Nephron progenitor cell (in vitro differentiated cells): ENCODE results near the gene XPOT.

Source experiments
- DNase-seq: peaks from one replicate; pipeline ENCODE4 v3.0.0; 2021
- H3K27ac Mint-ChIP-seq: 2 replicates; pipeline ENCODE4 v1.8.0; 2021; ENCODE audit warnings: mild to moderate bottlenecking, moderate library complexity, mixed read lengths
- H3K27me3 Mint-ChIP-seq: 2 replicates; pipeline ENCODE4 v1.8.0; 2021; ENCODE audit warnings: mild to moderate bottlenecking, low read depth, mixed read lengths; ENCODE audit not compliant: poor library complexity
- H3K36me3 Mint-ChIP-seq: 2 replicates; pipeline ENCODE4 v1.8.0; 2021; ENCODE audit warnings: low read depth, mixed read lengths
- H3K4me1 Mint-ChIP-seq: 2 replicates; pipeline ENCODE4 v1.8.0; 2021; ENCODE audit warnings: mixed read lengths
- H3K4me3 Mint-ChIP-seq: 2 replicates; pipeline ENCODE4 v1.8.0; 2021; ENCODE audit warnings: mild to moderate bottlenecking, moderate library complexity, mixed read lengths
- H3K9me3 Mint-ChIP-seq: 2 replicates; pipeline ENCODE4 v1.8.0; 2021; ENCODE audit warnings: mild to moderate bottlenecking, moderate library complexity, mixed read lengths
- CTCF ChIP-seq: fragments of 200-600 bp; sonication (generic); IDR thresholded peaks from 2 replicates; pipeline ENCODE4 v1.5.0; 2021; ENCODE audit warnings: antibody characterized with exemption

Gene XPOT

DNA sequence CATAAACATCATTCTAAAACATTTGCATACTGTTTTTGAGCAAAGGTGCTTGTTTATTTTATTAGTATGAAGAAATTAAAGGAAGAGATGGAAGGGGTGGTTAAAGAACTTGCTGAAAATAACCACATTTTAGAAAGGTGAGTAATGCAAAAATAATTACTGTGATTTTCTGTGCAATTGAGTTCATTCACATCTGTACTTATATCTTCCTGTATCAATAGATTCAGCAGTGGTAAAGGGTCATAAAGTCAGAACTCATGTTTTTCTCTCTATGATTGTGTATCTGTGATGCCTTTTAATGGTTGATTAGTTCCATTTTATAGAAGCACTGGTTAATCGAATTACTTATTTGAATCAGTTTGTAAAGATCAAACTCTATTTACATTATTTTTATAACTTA is 93.7 kb downstream of the XPOT start:
- Mint-ChIP-seq H3K36me3 (peaks cover 53% of the 10 kb centered on the region), H3K27me3 (no peaks in the 10 kb centered on the region), H3K4me3 (no peak overlapping the region), H3K9me3 (no peaks in the 10 kb centered on the region), H3K4me1 (no peaks in the 10 kb centered on the region), H3K27ac (no peak overlapping the region)
- no peak for DNase-seq
- no peak for TF ChIP-seq CTCF

GRCh38 chr12:64500394-64500793 is 96.2 kb downstream of the XPOT start:
- H3K4me3 Mint-ChIP-seq, result no peak overlapping the region

More at GRCh38 chr12:64500394-64500793, 96.2 kb downstream of the XPOT start:
- peaks cover 55% of the 10 kb centered on the region for H3K36me3 Mint-ChIP-seq
- no peaks in the 10 kb centered on the region for H3K4me1 Mint-ChIP-seq
- no peaks in the 10 kb centered on the region for H3K9me3 Mint-ChIP-seq
- no peak for TF ChIP-seq CTCF
- peak overlapping the region; percentile 3 for H3K27ac Mint-ChIP-seq
- DNase-seq, result no peak
- H3K27me3 Mint-ChIP-seq, result no peaks in the 10 kb centered on the region
